NCI-H2029 treated with DMSO at 0.1 percent for 48 hours (cell line): Measurements from ENCODE around the gene FASN.

Experiments used
- DNase-seq: peaks from one replicate; lab custom pipeline; 2025; lab: John Stamatoyannopoulos, UW

The FASN gene

DNA sequence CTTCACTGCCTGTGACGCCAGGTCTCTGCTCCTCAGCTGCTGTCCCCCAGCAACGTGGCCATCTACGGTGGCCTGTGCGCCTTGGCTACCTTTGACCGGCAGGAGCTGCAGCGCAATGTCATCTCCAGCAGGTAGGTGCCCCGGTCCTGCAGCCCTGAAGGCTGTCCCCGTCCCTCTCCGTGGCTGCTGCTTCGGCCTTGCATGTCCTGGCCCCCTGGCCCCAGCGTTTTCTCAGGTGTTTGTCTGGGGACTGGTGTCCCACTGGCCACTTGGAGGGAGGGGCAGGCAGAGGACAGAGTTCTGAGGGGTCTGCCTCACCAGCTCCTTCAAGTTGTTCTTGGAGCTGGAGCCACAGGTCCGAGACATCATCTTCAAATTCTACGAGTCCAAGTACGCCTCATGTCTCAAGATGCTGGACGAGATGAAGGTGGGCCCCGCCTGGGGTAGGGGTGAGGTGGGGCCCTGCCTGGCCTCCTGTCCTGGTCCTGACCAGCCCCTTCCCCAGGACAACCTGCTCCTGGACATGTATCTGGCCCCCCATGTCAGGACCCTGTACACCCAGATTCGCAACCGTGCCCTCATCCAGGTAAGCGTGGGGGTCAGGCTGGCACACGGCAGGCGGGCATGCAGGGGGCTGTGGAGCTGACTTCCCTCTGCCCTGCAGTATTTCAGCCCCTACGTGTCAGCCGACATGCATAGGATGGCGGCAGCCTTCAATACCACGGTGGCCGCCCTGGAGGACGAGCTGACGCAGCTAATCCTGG is 41.9 kb downstream of the FASN start:
- DNase-seq = no peak

DNA sequence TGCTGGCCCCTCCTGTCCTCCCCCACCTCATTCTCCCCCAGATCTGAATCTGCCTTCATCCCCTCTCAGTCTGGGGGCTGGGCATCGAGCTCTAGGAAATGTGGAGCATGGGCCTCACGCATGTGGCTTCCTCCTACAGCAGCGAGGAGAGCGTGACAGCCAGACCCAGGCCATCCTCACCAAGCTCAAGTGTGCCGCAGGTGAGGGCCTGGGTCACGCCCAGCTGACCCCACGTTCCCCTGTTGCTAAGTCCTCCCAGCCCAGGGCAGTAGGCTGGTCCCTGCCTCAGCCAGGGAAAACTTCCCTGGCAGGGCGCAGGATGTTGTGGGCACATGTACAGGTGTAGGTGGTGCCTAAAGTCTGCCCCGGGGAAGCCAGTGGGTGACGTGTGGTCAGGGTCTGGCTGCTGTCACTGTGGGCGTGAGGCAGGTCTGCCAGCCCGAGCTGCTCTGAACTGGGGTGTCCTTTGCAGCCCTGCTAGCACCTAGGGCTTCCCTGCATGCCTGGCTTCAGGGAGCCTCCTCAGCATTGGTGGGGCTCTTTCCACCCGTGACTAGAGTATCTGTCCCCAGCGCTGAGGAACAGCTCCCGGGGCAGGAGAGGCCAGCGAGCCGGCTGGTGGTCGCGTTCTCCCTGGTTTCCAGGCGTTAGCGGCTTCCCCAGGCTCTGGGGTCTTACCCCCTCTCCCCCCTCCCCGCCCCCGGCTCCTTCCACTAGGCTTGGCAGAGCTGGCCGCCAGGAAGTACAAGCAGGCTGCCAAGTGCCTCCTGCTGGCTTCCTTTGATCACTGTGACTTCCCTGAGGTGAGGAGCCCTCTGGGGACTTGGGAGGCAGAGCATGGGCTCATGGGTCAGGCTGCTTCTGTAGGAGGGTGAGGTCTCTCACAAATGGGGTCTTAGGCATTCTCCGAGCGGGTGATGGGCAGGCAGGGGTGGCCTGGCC is 42.7 kb downstream of the FASN start:
- no peak for DNase-seq

DNA sequence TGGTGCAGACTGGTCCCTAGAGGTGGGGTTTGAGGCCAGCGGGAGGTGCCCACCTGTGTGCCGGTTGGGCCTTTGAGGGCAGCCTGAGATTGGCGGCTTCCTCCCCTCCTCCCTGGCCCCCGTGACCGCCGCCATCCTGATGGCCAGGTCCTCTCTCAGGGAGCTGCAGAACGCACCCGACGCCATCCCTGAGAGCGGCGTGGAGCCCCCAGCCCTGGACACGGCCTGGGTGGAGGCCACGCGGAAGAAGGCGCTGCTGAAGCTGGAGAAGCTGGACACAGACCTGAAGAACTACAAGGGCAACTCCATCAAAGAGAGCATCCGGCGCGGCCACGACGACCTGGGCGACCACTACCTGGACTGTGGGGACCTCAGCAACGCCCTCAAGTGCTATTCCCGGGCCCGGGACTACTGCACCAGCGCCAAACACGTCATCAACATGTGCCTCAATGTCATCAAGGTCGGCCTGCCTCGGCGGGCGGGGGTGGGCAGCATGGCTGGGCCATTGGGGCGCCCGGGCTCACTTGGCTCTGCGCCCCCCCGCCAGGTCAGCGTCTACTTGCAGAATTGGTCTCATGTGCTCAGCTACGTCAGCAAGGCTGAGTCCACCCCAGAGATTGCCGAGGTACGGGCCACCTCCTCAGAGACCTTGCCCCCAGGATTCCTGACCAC is 43.5 kb downstream of the FASN start:
- DNase-seq = no peak

GRCh38 chr17:82053556-82054263 is 44.3 kb downstream of the FASN start:
- DNase-seq = no peak

GRCh38 chr17:82053130-82053529 is 44.9 kb downstream of the FASN start:
- no peak for DNase-seq

DNA sequence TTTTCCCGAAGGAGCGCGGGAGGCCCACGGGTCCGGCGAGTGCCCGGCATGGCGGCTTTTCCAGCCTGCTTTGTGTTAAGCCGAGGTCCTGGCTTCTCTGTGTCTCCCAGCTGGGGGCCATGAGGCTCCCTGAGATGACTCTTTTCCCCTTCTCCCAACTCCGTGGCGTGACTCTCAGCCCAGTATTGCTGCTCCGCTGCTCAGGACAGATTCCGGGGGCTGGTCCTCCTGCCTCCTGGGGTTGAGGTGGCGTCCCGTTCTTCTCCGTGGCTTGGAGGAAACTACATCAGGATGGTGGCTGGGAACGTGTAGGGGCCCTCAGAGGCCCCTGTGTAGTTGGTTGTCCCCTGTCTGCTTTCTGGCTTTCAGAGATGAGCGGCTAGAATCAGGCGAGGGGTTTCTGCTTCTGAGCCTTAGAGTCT is 45.4 kb downstream of the FASN start:
- no peak for DNase-seq

DNA sequence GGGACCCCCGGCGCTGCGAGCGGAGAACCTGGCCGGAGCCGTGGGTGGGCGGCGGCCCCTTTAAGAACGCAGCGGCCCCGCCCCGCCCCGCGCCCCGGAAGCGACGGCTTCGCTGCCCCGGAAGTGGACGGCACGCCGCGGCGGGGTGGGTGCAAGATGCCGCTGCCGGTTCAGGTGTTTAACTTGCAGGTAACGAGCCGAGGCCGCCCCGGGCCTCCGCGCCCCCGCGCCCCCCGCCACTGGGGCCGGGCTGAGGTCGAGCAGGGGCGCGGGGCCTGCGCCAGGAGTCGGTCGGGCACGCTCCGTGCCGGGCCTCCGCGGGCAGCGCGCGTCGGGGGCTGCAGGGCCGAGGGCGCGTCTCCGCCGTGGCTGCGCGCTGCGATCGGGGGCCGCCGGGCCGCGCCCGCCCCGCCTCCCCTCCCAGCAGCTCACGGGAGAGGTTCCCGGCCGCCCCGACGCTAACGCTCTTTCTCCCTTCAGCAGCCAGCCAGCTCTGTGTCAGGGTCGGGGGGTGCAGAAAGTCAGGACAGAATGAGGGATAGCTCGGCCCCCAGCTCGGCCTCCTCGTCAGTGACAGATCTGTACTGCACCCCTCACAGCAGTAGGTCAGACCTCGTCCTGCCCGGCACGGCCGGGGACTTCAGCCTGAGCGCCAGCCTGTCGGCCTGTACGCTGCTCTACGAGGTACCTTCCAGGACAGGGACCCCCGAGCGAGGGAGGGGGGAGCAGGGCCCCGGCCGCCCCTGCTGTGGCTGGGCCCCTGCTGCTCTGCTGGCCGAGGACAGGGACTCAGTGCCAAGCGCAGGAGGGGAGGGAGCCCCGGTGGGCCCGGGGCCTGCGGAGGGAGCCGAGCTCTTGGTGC is 46.0 kb downstream of the FASN start, which contains the start of the genes GPS1 and RFNG:
GPS1 (plus strand) TSS at position 123 of the 862 bp plus-strand sequence; CDS start at position 157, 34 bp downstream.
RFNG (minus strand) TSS at position 36 of the 862 bp plus-strand sequence. CDS start 45 bp downstream, outside the sequence.
- DNase-seq = no peak

DNA sequence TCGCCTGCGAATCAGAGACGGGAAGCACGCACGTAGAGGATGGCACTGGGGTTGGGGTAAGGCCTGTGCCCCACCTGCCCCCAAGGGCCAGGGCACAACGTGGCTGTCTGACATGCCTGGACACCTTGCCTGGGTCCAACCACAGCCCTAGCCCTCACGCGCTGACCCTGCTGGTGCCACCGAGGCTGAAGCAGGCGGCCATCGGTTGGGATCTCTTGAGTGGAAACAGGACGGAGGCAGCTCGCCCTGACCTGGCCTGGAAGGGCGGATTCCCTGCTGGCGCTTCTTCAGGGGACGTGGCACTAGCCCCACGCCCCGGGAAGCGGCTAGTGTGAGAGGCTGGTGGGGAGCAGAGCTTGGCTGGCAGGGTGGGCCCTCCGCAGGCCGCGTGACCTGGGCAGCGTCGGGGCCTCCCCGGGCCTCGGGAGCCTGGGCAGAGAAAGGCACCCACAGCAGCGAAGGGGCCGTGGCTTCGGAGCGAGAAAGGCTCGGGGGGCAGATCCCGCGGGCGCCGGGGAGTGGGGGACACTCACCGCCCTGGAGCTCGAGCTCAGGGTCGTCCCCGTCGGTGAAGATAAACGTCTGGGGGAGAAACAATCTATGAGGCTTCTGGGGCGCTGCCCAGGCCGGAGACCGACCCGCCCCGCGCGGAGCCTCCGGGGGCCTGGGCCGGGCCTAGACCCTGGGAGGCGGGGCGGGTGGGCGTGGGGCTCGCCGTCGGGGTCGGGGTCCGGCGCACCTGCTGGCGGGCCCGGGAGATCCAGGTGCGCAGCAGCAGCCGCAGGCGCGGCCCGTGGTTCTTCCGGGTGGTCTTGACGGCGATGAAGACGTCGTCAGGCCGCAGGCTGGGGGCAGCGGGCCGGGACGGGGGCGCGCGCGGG is 47.0 kb downstream of the FASN start:
- DNase-seq = no peak

DNA sequence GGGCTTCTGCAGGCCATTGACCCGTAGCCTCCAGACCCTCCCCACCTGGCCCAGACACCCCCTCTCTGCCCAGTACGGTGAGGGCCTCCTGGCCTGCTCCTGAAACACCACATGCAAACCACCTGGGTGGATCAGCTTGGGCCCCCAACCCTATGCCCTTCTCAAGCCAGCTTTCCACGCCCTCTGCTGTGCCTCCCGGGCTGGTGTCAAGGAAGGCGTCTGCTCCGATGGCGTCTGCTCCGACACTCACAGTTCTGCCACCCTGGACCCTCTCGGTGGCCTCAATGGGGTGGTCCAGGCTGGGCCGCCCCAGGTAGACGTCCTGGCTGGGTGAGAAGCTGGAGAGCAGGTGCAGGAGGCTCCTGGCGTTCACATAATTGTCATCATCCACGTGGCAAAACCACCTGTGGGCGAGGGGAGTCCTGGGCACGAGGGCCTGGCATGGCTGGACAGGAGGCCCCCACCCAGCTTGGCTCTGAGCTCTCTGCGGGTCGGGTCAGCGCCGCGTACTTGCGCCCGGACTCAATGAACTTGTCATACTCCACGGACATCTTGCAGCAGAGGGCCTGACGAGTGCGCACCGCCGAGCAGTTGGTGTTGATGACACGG is 47.8 kb downstream of the FASN start:
- no peak for DNase-seq

GRCh38 chr17:82049521-82049971 is 48.5 kb downstream of the FASN start:
- no peak for DNase-seq

GRCh38 chr17:82049106-82049505 is 48.9 kb downstream of the FASN start:
- DNase-seq = no peak

DNA sequence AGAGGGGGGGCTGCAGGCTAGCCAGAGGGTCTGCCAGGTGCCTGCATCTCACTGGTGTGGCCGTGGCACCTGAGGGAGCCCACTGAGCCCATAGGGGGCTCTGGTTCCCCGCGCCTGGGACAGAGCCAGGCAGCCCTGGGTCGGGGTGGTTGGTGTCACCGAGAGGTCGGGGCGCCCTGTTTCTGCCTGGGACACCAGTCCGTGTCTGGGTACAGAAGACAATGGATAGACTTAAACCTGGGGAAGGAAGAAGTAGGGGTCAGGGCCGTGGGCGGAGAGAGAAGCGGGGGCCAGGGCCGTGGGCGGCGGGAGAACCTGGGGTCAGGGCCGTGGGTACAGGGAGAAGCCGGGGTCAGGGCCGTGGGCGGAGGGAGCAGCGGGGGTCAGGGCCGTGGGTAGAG is 49.5 kb downstream of the FASN start:
- no peak for DNase-seq

DNA sequence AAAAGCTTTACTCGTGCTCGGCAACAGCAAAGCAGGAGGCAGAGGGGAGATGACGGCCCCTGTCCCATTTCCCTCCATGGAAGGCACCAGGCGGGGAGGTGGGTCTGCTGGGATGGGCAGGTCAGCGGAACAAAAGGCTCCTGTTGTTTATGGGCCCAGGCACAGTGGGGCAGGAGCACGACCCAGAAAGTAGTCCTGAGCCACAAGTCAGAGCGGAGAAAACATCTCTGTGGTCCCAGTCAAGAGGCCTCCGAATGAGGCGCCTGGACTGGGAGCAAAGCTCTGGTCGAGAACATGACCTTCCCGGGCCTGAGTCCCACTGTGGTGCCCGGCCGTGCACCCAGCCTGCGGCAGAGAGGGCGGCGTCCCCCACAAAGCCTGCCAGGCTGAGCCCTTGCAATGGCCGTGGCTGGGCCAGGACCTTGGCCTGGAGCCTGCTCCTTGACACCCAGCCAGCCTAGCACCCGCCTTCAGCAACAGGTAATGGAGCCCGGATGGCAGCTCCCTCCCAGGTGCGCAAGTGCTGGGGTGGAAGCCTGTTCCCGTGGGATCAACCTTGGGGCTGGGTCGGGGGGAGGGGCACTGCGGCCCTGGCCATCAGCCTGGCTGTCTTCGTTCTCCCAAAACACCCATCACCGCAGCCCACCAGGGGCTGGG is 50.0 kb downstream of the FASN start:
- no peak for DNase-seq

DNA sequence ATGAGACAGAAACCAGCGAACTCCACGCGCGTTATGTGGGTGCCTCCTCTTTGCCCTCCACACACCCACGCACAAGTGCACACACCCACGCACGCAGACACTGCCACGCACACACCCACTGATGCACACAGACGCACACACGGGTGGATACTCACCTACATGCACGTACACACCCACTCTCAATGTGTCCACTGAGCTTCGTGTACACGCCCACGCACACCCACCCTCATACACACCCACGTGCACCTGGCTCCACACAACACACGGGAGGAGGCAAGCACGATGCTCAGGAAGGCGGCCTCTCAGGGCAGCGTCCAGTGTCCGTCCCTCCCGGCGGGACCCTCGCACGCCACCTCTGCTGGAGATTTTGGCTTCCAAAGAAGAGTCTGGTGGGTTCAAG is 50.7 kb downstream of the FASN start:
- no peak for DNase-seq

DNA sequence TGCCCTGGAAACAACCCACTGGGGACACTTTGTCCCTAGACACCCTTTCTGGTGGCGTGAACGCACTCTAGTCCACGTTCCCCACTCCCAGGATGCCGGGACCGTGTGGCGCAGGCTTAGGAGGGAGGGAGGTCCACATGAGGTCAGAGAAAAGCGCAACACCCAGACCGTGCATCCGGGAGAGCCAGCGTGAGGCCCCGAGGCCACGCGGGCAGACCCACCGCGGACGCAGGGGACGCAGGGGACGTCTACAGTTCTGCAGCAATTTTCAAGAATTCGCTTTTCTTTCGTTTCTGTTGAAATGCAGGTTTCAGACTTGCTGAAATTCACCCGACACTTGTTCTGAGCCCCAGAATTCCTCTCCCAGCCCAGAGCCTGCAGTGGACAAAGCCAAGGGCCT is 51.1 kb downstream of the FASN start:
- no peak for DNase-seq

DNA sequence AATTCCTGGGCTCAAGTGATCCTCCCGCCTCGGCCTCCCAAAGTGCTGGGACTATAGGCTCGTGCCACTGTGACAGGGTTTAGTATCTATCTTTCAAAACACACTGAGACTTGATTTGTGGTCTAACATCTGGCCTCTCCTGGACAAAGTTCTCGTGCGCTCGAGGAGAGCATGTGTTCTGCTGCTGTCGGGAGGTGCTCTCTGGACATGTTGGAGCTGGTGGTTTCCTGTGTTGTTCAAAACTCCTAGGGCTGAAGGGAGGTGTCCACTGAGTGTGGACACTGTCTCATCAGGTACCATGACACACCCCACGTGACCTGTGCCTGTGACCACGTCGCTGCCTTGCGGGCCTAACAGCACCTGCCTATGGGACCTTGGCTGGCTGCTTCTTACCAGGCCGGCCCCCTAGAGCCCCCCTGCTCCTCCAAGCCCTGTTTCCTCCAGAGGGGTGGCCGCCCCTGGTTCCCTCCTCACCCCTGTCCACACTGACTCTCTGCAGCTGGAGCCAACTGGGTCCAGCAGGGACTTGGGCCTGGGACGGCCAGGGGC is 52.0 kb downstream of the FASN start:
- DNase-seq = no peak

DNA sequence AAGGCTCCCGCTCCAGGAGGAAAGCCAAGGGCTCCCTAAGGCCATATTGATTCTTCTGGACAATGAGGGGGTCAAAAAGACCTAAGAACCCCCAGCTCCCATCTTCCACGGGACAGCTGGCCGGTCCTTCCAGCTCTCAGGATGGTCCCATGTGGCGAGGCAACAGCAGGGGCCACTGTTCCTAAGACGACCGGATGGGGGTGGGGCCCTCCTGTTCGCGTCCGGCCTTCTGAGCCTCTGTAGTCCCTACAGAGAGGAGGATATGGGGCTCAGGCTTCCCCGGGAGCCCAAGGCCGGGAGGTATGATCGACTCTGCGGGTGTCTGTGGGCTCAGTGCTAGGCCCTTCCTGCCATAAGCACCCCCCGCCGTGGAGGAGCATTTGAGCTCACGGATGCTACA is 54.5 kb downstream of the FASN start:
- no peak for DNase-seq

- DNase-seq = no peak
These were observed 55.4 kb downstream of the FASN start for GRCh38 chr17:82042649-82043048.
